NCI-H82 (cell line): ENCODE data around the gene RAB6D.
"Not testable (repeated sequence)": the region's sequence is repeated elsewhere in the genome, so short reads cannot be mapped to it uniquely, and the experiment has no call there.

ENCODE experiments used
- DNase-seq: peaks from one replicate; lab custom pipeline; 2025; lab: John Stamatoyannopoulos, UW

Gene RAB6D

DNA sequence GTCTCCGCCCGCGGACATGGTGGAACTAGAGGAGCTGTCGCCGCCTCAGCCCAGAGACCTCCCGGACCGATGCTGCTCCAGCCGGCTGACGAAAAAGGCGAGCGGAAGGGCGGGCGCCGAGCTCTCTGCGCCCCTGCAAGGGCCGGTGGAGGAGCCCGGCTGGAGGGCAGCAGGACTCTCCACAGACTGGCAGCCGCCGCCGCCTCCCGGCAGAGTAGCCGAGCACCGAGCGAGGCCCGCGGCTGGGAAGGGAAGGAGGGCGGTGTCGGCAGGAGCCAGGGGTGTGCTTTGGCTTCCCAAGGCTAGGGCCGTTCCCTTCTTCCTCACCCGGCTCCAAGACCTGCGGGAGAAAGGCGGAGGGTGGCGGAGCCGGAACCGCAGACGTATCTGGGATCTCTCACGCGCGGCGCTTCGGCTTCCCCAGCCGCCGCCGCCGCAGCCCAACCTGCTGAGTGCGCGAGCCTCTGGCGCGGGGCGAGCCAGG lies at the start of gene RAB6D:
Gene RAB6D, minus strand, starts transcription at position 466 of the 484 bp plus-strand sequence. Its CDS starts 448 bp downstream, at position 18.
- DNase-seq = peak; percentile 35

DNA sequence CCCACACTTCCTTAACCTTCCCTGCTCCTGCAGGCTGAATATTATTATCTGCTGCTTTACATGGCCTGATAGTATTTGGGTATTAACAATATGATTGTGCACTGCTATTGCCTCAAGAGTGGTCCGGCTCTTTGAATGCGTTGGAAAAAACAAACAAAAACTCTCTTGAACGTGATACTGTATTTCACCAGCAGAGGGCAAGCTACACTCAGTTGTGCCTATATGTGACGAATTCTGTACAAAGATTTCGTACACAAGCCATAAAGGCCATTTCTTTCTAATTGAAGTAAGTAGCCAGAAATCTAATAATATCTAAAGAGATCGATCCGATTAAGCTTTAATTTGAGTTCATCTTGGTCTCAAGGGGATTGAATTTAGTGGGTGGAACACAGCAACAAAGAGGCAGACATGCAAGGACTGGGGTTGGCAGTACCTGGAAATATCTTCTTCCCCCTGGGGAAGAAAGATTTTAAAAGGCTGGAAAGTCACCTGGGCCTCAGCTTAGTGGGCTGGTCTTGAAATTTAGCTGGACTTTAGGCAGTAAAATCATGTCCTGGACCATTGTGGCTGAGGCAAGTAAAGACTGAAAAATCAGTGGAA lies 49.3 kb upstream of the RAB6D start:
- peak; percentile 78 for DNase-seq

DNA sequence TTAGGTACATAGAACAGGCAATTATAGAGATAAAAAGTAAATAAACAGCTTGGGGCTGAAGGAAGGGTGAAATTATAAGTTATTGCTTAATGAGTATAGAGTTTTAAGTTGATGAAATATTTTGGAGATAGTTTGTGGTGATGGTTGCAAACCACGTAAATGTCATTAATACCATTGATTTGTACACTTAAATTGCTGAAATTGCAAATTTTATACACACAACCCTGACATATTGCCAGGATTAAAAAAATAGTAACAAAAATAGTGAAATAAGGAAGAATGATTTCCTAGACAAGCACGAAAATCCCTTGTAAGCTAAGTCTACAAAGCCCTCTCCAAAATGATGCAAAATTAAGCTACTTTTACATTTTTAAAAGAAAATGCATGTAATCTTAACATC lies 46.2 kb upstream of the RAB6D start:
- DNase-seq = no peak

DNA sequence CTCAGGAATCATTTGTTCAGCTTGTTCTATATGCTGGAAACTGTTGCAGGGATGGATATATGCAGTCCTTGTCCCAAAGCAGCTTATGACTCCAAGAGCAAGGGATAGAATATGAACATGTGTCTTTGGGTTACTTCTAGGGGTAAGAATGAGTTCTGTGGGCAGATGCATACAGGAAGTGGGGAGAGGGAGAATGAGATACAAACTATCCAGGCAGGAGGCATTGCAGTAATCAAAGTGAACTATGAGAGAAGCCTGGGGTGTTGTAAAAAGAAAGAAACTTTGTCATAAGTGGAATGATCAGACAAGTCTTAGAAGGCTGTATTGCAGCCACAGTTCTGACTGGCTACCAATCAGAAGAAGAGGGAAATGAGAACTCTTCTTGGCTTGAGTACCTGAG lies 44.8 kb upstream of the RAB6D start:
- no peak for DNase-seq

DNA sequence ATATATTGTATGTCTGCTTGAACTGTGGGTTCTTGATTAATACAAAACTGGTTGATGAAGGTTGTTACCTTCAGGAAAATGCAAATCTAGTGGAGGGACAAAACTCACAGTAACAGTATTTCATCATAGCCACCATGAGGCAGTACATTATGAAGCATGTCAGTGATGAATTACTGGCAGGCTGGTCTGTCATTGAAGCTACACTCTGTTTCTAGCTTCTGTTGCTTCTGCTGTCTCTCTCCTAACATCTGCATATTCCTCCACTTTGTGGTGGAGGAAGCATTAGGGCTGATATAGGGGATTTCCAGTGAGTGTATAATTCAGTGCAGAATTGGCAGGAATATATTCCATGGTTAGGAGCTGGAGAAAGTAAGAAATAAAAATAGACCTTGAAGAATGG lies 44.2 kb upstream of the RAB6D start:
- no peak for DNase-seq

DNA sequence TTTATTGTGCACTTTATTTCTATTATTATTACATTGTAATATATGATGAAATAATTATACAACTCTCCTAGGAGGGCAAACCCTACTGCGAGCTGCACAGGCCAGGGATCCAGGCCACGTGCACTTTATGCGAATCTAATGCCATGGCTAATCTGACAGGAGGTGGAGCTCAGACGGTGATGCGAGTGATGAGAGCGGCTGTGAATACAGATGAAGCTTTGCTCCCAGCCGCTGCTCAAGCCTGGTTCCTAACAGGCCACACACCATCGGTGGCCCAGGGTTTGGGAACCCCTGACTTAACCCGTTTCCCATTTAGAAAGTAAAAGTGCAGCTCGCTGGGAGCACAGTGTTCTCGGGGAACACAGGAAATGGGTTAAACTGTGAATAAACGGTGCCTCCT lies 40.8 kb upstream of the RAB6D start:
- peak; percentile 16 for DNase-seq

DNA sequence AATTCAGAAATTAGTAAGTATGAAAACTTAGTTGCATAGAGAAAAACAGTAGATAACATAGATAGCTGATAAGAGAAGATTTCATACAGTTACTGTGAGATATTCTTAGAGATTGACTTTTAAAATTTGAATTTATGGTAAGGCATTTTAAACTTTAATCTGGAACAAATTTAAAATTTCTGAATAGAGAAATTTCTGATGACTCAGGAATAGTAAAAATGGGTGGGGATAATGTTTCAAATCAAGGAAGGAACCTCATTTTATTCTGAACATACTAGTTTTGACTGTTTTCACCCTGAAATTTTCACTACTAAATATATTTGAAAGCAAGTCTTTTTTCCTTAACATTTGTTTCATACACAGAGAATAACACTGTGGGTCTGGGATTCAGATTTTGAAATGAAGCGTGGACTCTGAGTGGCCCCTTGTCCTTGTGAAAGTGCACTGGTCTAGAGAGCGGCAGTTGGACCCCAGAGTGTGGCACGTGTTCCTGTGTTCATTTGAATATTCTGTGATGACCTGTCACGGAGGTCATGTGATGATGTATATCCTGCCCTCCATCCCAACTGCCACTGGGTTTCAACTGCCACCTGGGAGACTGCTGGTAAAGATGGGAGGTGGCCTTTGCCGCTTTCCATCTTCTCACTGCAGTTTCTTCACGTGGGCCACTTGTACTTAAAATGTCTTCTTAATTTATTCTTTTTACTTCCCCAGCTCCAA lies 38.5 kb upstream of the RAB6D start:
- DNase-seq = peak; percentile 8

DNA sequence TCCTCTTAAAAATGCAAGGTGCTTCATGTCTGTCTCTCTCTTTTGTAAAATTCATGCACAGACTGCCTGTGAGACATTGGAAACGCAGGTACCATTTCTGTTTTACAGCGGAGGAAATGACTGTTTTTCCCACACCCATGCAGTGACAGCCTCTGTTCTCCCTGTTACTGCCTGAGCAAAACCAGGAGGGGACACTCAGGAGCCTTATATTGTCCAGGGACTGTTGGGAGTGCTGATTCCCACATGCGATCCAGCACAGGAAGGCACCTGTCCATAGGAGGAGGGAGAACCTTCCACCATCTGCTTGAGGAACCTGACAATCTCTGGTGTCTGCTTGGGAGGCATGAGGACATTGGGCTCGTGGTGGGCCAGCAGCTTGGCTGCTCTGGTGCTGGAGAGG lies 36.9 kb upstream of the RAB6D start:
- DNase-seq = no peak

DNA sequence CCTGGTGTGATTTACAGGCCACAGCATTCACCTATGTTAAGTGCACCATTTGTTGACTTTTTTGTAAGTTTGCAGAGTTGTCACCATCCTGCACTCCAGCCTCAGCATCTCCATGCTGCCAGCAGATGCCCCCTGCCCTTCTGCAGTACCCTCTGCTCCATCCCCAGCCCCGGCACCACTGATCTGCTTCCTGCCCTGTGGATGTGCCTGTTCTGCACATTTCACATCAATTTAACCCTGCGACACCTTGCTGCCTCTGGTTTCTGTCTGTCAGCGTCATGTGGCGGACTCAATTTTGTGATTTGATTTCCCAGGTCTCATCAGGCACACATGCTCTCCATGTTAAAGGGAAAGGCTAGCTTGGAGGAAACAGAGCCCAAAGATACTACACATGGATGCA lies 36.5 kb upstream of the RAB6D start:
- not testable (repeated sequence) for DNase-seq

DNA sequence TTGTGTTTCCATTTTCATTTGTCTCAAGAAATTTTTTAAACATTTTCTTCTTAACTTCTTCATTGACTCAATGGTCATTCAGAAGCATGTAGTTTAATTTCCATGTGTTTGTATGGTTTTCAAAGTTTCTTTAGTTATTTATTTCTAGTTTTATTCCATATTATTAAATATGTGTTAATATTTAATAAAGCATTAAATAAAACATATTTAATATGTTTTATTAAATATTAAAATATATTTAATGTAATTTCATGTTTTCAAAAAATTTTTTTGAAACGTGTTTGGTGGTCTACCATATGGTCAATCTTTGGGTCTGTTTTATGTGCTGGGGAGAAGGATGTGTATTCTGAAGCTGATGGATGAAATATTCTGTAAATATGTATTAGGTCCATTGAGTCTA lies 32.2 kb upstream of the RAB6D start:
- not testable (repeated sequence) for DNase-seq

DNA sequence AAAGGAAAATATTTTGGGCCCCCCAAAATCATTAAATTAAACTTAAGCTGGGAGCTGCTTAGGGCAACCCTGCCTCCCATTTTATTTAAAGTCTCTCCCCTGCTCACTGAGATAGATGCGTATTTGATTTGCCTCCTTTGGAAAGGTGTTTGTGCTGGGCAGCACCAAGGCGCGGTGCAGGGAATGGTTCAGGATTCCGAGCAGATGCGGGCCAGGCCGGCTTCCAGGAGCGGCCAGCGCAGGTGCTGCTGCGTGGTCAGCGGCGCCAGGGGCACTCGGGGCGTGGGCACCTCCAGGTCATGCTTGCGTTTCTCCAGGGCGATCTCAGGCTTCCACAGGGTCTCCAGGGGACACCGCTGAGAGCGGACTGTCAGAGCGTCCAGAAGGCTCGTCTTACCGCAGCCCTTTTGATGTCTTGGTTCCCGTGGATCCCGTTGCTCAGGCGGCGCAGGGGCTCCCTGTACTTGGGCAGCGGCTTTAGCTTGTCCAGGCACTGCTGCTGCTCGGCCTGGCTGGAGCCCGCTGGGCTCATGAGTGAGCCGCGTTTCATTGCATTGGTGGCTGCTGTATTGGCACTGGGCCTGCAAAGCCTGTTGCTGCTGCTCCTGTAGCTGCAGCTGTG lies 31.2 kb upstream of the RAB6D start:
- DNase-seq = not testable (repeated sequence)

DNA sequence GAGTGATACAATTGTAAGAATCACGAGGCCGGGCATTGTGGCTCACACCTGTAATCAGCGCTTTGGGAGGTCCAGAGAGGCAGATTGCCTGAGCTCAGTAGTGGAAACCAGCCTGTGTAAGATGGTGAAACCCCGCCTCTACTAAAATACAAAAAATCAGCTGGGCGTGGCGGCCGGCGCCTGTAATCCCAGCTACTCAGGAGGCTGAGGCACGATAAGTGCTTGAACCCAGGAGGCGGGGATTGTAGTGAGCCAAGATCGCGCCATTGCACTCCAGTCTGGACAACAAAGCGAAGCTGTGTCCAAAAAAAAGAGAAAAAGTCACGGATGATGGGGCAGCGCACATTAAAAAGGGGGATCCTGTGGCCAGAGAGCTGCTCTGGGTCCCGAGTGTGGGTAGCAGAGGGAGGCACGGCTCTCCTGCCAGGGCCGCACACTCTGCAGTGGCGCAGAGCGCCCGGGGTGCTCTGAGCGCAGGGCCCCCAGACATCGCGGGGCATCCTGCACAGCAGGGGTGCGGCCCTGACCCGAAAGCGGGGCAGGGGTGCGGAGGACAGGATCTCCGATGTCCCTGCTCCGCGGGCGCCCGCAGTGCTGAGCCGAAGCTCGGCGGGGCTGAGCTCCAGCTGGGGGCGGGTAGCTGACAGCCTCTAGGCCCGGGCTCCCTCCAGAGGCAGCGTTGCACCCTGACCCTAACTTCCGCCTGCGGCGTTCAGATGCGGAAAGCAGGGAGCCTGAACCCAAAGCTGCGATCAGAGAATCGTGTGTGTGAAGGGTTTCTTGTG lies 30.4 kb upstream of the RAB6D start:
- peak; percentile 16 for DNase-seq

DNA sequence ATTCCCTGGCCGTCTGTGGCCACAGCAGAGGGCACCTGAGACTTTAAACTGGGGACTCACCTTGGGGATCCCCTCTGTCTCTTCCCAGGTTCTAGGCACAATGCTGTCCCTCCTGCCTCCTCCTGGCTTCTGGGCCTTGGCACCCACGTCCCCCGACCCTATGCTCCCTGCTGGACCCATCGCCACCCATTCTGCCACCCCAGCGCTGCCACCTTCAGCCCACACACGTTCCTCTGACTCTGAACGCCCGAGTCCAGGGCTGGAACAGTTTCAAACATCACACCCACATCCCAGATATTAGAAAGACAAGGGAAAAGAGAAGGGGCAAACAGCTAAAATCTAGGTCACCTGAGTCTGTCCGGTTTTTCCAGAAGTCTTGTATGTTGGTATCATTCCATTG lies 28.0 kb upstream of the RAB6D start:
- DNase-seq = not testable (repeated sequence)

DNA sequence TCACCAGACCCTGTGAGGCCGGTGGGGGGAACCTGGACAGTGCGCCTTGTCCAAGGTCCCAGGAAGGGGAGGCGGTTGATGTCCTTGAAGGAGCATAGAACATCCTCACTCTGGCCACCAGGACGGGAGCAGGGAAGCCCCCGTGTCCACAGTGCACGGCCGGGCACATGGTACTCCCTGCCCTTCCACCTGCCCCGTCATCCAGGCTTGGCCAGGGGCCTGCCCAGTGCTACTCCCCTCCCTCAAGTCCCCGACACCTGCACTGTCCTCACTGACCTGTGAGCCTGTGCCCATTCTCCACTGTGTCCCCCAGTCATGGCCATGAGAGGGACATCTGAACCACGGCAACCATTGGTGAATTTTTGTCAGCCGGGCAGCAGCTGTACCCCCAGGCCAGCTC lies 27.5 kb upstream of the RAB6D start:
- not testable (repeated sequence) for DNase-seq

DNA sequence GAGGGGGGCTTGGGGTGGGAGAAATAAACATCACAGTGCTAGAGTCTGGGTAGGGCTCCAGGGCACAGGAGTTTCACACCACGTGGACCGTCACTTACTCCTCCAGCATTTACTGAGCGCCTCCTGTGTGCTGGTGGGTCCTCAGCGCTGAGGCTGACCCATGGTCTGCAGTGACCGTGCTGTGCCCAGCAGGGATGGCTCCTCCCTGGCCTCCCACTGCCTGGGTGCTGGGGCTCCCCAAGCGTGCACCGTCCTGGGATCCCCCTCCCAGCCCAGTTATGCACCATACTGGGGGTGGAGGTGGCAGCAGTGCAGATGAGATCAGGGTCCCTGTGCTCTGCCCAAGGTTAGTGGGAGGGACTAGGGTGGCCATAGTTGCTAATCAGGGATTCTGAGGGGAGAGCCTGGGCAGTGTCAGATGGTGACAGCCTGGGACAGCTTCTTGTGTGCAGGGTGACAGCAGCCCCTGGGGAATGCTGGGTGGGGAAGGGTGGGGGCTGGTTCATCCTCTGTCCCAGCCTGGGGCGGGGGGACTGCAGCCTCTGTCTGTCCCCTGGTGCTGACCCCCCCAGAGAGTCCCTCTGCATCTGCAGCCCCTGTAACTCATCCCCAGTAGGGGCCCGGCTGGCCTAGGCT lies 26.6 kb upstream of the RAB6D start:
- DNase-seq = not testable (repeated sequence)

DNA sequence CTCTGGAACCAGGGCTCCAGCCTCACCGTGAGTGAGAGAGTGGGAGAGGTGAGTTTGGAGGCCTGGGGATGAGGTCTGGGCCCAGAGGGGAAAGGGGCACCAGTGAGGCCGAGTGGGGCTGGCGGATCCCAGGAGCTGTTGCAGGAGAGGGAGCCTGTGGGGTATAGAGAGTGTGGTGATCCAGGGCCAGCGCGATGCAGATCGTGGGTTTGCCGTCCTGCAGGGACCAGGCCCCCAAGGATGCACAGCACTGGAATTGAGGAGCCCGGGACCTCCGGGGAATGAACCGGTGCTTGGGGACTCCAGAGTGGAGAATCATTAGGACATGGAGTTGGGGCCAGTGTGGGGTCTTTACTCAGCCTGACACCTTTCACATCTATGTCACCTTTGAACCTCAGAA lies 25.7 kb upstream of the RAB6D start:
- no peak for DNase-seq

DNA sequence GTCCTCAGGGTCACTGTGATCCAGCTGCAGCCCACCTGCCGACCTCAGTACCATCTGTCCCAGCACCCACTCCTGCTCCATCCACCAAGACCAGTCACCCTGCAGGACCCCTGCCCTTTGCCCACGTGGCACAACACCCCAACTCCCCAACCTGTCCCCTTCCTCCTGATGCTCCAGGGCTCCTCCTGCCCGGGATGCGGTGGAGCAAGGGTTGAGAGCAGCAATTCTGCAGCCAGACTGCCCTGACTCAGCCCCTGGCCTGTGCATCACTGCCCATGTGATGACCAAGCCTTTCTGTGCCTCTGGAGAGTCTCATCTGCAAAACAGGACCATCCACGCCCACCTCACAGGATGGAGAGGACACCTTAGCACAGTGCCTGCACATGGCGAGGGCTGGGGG lies 24.9 kb upstream of the RAB6D start:
- DNase-seq = not testable (repeated sequence)

DNA sequence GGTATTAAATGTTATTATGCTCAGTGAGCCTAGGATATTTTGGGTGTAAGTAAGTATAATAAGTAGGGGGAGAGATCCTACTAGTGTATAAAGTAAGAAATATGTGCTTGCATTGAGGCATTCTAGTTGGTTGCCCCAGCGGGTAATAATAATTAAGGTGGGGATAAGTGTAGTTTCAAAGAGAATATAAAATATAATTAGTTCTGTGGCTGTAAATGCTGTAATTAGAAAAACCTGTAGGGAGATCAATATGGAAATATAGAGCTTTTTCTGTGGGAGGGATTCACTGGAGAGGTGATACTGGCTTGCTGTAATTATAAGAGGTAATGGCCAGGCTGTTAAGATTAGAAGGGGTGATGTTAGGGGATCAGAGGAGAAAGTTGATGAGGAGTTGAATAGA lies 9.1 kb upstream of the RAB6D start:
- DNase-seq = not testable (repeated sequence)

DNA sequence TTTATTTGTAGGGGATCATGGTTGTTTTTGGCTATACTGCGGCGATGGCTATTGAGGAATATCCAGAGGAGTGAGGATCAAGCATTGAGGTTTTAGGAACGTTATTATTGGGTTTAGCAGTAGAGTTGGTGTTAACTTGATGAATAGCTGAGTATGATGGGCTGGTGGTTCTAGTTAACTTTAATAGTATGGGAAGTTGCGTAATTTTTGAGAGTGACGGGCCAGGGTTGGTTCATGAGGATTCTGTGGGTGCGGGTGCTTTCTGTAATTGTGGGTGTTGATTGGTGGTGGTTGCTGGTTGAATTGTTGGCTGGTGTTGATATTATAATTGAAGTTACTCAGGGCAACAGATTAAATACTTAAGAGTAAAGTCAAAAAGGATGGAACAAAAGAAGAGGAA lies 6.0 kb upstream of the RAB6D start:
- no peak for DNase-seq

DNA sequence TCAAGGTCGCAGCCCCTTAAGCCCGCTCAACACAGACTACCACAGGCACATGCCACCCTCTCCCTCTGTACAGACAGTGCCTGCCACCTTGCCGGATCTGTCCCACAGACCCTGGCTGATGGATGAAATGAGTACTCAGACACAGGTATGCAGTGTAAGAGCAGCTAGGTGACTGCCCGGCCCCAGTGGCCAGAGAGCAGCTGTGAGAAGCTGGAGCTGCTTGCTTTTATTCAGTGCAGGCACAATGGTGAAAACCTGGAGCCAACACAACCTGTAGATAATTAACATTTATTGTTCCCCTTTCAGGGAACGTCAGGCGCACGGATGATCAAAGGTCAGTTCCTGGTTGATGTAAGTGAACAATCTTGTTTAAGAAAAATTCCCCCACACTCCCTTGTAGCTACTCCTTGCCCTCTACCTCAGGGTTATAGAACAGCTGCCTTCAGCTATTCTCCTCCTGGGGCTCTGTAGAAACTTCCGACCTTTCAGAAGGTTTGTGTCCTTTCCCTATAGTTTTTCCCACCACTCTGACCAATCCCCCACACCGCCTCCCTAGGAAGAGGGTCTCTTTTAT lies 4.6 kb upstream of the RAB6D start:
- not testable (repeated sequence) for DNase-seq

DNA sequence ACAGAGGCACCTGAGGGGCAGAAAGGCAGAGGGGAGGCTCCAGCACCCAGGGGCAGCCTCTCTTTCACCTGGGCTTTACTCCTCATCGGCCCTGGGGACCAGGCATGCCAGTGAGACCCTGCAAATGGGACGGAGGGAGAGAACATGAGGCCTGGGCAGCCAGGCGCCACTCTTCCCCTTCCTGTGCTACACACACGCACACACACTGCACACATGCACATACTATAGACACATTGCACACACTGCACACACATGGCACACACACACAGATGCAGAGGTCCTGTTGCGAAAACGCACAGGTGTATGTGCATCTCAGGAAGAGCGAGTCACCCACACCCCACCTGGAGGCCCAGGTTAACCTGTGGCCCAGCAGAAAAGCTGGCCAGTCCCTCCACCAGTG lies 3.4 kb upstream of the RAB6D start:
- no peak for DNase-seq

DNA sequence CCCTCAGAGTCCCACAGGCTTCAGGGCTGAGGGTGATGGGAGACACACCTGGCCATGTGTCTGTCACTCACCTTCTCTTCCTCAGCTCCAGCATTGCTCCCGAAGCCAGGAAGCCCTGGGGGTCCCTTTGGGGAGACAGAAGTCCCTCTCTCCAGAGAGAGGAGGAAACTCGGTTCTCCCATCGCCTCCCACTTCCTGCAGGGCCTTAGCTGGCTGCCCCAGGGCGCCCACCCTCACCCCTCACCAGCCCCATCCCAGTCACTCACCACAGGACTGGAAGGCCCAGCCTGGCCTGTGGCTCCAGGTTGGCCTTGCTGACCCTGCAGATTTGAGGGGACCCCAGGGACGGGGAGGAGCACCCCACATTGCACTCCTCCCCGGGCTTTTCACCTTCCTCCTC lies 2.7 kb upstream of the RAB6D start:
- no peak for DNase-seq
